Endothelial cell of umbilical vein (primary cell): ENCODE results near the gene COX8A. TPM values are rescaled to one million over a fixed set of nuclear protein-coding genes. Genes with fewer than 3 reads are reported as not detected.

ENCODE experiments used
- BruUV-seq: library from RNA; stranded (reverse); fragments of 400-500 nt; replicated peaks from 2 replicates; lab custom pipeline; 2021; lab: Mats Ljungman, UMichigan
- CTCF ChIA-PET: fragments of 300-600, 350-600 bp; sonication (Branson Sonifier 250); formaldehyde crosslinking; loops from one replicate; lab custom pipeline; 2021; ENCODE audit warnings: antibody characterized with exemption, inconsistent platforms; lab: Charles Lee
- POLR2A ChIA-PET: fragments of 300-600, 350-600 bp; sonication (Branson Sonifier 250); formaldehyde crosslinking; loops from one replicate; lab custom pipeline; 2021; ENCODE audit warnings: antibody characterized with exemption, inconsistent platforms; lab: Charles Lee
- DNase-seq: peaks from one replicate; pipeline ENCODE4 v3.0.0-alpha.2; 2011; ENCODE audit warnings: low read depth, low spot score
- FAIRE-seq: peaks from 2 replicates; lab custom pipeline; 2011; peaks lifted over from hg19 to GRCh38; lab: Jason Lieb, UNC
- H2AFZ ChIP-seq: 2 replicates; pipeline ENCODE4 v1.6.0; 2012; ENCODE audit warnings: low read depth, low read length, control low read depth, inconsistent platforms
- H3K27ac ChIP-seq: 2 replicates; pipeline ENCODE4 v1.5.1; 2011; ENCODE audit warnings: low read depth, mild to moderate bottlenecking, control low read depth, low read length, moderate library complexity; ENCODE audit not compliant: insufficient read depth
- H3K27me3 ChIP-seq, 2 experiments: 2 replicates each; pipeline versions ENCODE4 v1.6.0 to v1.6.1; 2011; ENCODE audit warnings: low read length in 2 of 2, mixed read lengths in 1 of 2; ENCODE audit not compliant: control insufficient read depth in 2 of 2, insufficient read depth in 2 of 2
- H3K36me3 ChIP-seq, 2 experiments: 2 replicates in 1 of 2; 3 replicates in 1 of 2; pipeline ENCODE4 v1.5.1; 2011; ENCODE audit warnings: low read length in 2 of 2, mild to moderate bottlenecking in 1 of 2, moderate library complexity in 1 of 2; ENCODE audit not compliant: control insufficient read depth in 2 of 2, insufficient read depth in 2 of 2; ENCODE audit errors: extremely low read depth in 1 of 2
- H3K4me1 ChIP-seq: 3 replicates; pipeline ENCODE4 v1.5.1; 2011; ENCODE audit warnings: mild to moderate bottlenecking, low read length; ENCODE audit not compliant: control insufficient read depth, insufficient read depth; ENCODE audit errors: extremely low read depth
- H3K4me2 ChIP-seq: 2 replicates; pipeline ENCODE4 v1.6.1; 2011; ENCODE audit warnings: low read length, control low read depth, mixed read lengths; ENCODE audit not compliant: insufficient read depth
- H3K4me3 ChIP-seq, 3 experiments: fragments of 200-600 bp in 1 of 3; sonication (generic), shearing (Covaris generic) in 1 of 3; replicated peaks in 1 of 3; 2 replicates each; pipeline ENCODE4 v1.5.1; 2011 to 2016; ENCODE audit warnings: control low read depth in 3 of 3, low read length in 3 of 3, mild to moderate bottlenecking in 2 of 3, inconsistent platforms in 1 of 3, low read depth in 1 of 3, moderate library complexity in 1 of 3; ENCODE audit not compliant: insufficient read depth in 1 of 3
- H3K79me2 ChIP-seq: 2 replicates; pipeline ENCODE4 v1.6.0; 2012; ENCODE audit warnings: low read length, inconsistent platforms; ENCODE audit not compliant: control insufficient read depth, insufficient read depth
- H3K9ac ChIP-seq: replicated peaks from 2 replicates; pipeline ENCODE3; 2011; ENCODE audit warnings: low read length, control low read depth; ENCODE audit not compliant: insufficient read depth; ENCODE audit errors: extremely low read depth
- H3K9me1 ChIP-seq: replicated peaks from 3 replicates; pipeline ENCODE4 v1.6.0; 2011; ENCODE audit warnings: mild to moderate bottlenecking, low read length; ENCODE audit not compliant: control insufficient read depth, insufficient read depth; ENCODE audit errors: extremely low read depth
- H3K9me3 ChIP-seq: replicated peaks from 2 replicates; pipeline ENCODE4 v1.5.1; 2012; ENCODE audit warnings: low read length, inconsistent platforms; ENCODE audit not compliant: control insufficient read depth, insufficient read depth
- H4K20me1 ChIP-seq: replicated peaks from 2 replicates; pipeline ENCODE3; 2011; ENCODE audit warnings: mild to moderate bottlenecking, low read length; ENCODE audit not compliant: control insufficient read depth, insufficient read depth; ENCODE audit errors: extremely low read depth
- EZH2 ChIP-seq: IDR thresholded peaks from 2 replicates; pipeline ENCODE4 v1.6.1; 2012; ENCODE audit warnings: borderline replicate concordance, low read depth, mild to moderate bottlenecking, moderate library complexity, low read length, inconsistent platforms; ENCODE audit not compliant: severe bottlenecking
- GATA2 ChIP-seq: IDR thresholded peaks from 2 replicates; pipeline ENCODE4 v1.7.0; 2011; ENCODE audit warnings: low read depth, mild to moderate bottlenecking, moderate library complexity, mixed read lengths, low read length; ENCODE audit not compliant: insufficient read length, insufficient read depth
- MYC ChIP-seq: IDR thresholded peaks from one replicate; pipeline ENCODE4 v1.6.1; 2011; ENCODE audit warnings: mild to moderate bottlenecking, low read depth, low read length
- POLR2A ChIP-seq: IDR thresholded peaks from 2 replicates; pipeline ENCODE4 v1.6.1; 2012; ENCODE audit warnings: low read depth, mild to moderate bottlenecking, control low read depth, low read length
- POLR2AphosphoS5 ChIP-seq: IDR thresholded peaks from 2 replicates; pipeline ENCODE4 v1.6.1; 2012; ENCODE audit warnings: low read depth, mild to moderate bottlenecking, control low read depth, low read length, moderate library complexity; ENCODE audit not compliant: insufficient read depth
- dilution Hi-C: fragments of 300-500 bp; cut with MboI; formaldehyde crosslinking; loops from one replicate; pipeline ENCODE4 v1.15.0; 2019; ENCODE audit warnings: low sequenced_read_pairs; ENCODE audit not compliant: extremely low pct_ligation_motif_present
- intact Hi-C: fragments of 100-400 bp; cut with micrococcal nuclease; formaldehyde crosslinking; loops from one replicate; pipeline ENCODE4 v1.10.0; 2022
- polyA plus RNA-seq, 4 experiments: library from polyadenylated mRNA; depleted of rRNA in 3 of 4; stranded (reverse) in 3 of 4; unstranded in 1 of 4; fragments of >200 nt; gene quantifications; 2 replicates each; pipeline versions ENCODE4 v1.2.1 to v1.2.3, GENCODE V29; 2011 to 2012; ENCODE audit warnings: missing spikeins in 1 of 4
- total RNA-seq: library from RNA; stranded (reverse); gene quantifications from 2 replicates; pipeline ENCODE4 v1.2.3, GENCODE V29; 2021
- TF ChIP-seq, protein P1 (sequence below), 2 donors: IDR thresholded peaks; 1 replicate in 1 of 2; 2 replicates in 1 of 2; pipeline ENCODE4 v1.5.1; 2011; ENCODE audit warnings: low read length in 2 of 2, mild to moderate bottlenecking in 2 of 2, moderate library complexity in 2 of 2, control low read depth in 1 of 2, inconsistent platforms in 1 of 2, low read depth in 1 of 2; ENCODE audit not compliant: insufficient read depth in 1 of 2; ENCODE audit errors: extremely low read depth in 1 of 2

The COX8A gene
- total and polyA plus RNA-seq, 2 donors (not counting 3 experiments of a cell fraction or from before 2014, with no cell fraction given) = 339 to 930 TPM

DNA sequence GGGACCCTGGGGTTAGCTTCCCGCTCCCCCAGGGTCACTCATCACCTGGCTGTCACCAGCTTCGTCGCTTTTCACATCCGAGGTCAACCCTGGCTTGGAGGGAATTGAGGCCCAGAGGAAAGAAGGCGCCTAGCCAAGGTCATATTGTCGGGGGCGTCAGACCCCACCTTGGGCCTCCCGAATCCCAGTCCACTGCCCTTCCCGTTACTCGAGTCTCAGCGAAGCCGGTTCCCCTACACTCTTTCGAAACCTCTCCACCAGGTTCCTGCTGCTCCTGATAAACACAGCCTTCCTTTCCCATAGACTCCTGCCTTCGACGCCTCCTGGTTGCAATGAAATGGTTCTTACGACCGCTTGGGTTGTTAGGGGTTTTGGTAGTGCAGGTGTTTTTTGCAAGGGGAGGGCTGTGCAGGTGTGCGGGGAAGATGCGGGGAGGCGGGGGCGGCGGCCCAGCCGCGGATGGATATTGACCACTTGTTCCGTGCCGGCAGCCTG, 35.0 kb upstream of the COX8A start:
- intact Hi-C loops (loop anchor here (2.0 kb wide), 3 partner anchors 23 to 173 kb away; partner anchors contain the start of genes MARK2 and RCOR2), dilution Hi-C loops (no loop called here)
- Histone ChIP-seq H3K27ac (no peak overlapping the region), H4K20me1 (no peaks in the 10 kb centered on the region), H3K4me2 (peak overlapping the region; percentile 74), H3K36me3 (no peaks in the 10 kb centered on the region), H3K9me3 (no peaks in the 10 kb centered on the region), H3K4me3 (peak overlapping the region; percentile 73 to 98 (median 78)), H2AFZ (peak overlapping the region; percentile 91), H3K27me3 (no peaks in the 10 kb centered on the region), H3K9me1 (no peaks in the 10 kb centered on the region), H3K79me2 (peaks cover 24% of the 10 kb centered on the region), H3K9ac (peak overlapping the region; percentile 59), H3K4me1 (peaks cover 11% of the 10 kb centered on the region)
- ChIA-PET CTCF (interaction anchor here (0.9 to 2.4 kb wide), 4 partner anchors 13 to 170 kb away, joined by 3 to 9 read pairs (median 4); partner anchors contain the start of genes RCOR2 and ZFTA), POLR2A (interaction anchor here (0.6 kb wide), 1 partner anchor 102 kb away, joined by 5 read pairs; no protein-coding TSS in a partner anchor)
- DNase-seq (peak; percentile 31), FAIRE-seq (peak; percentile 49)
- no peak for TF ChIP-seq POLR2AphosphoS5
- BruUV-seq = no TSS peak

DNA sequence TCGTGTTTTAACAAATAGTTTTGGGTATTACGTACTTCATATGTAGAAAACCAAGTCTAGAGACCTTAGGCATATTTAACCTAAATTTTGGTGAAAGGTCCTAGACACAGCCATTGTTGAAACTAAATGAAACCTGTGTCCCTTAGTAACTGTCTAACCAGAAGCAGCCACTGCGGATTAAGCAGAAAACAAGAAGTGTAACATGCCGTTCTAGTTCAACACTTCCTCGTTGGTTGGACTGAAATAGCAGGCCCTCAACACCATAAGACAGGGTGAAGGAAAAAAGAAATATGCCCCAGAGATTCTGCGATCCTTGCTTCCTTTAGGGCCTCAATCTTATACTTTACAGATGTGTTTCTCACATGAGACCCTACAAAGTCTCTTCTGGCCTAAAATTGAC, 33.6 kb upstream of the COX8A start:
- H3K27ac ChIP-seq = no peak overlapping the region
- BruUV-seq = no TSS peak
- no peaks in the 10 kb centered on the region for H3K9me1 ChIP-seq
- TF ChIP-seq EZH2 = no peak
- TF ChIP-seq POLR2AphosphoS5 = no peak
- no peak for TF ChIP-seq GATA2
- TF ChIP-seq, protein P1, sequence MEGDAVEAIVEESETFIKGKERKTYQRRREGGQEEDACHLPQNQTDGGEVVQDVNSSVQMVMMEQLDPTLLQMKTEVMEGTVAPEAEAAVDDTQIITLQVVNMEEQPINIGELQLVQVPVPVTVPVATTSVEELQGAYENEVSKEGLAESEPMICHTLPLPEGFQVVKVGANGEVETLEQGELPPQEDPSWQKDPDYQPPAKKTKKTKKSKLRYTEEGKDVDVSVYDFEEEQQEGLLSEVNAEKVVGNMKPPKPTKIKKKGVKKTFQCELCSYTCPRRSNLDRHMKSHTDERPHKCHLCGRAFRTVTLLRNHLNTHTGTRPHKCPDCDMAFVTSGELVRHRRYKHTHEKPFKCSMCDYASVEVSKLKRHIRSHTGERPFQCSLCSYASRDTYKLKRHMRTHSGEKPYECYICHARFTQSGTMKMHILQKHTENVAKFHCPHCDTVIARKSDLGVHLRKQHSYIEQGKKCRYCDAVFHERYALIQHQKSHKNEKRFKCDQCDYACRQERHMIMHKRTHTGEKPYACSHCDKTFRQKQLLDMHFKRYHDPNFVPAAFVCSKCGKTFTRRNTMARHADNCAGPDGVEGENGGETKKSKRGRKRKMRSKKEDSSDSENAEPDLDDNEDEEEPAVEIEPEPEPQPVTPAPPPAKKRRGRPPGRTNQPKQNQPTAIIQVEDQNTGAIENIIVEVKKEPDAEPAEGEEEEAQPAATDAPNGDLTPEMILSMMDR (IDR thresholded peaks at IDR 0.05; ENCODE audit: extremely low read depth in 1 of 2, insufficient read depth in 1 of 2, low read depth in 1 of 2, low read length in 2 of 2) = no peak
- TF ChIP-seq POLR2A = no peak
- TF ChIP-seq MYC = no peak
- FAIRE-seq (no peak), DNase-seq (no peak)
- peaks cover 0 to 3% of the 10 kb centered on the region in 2 experiments for H3K36me3 ChIP-seq
- H3K4me2 ChIP-seq = no peak overlapping the region
- ChIA-PET POLR2A (no interaction called here), CTCF (no interaction called here)
- no peak overlapping the region for H3K9ac ChIP-seq
- H3K4me3 ChIP-seq = no peak overlapping the region
- dilution Hi-C loops = no loop called here
- intact Hi-C loops = no loop called here
- H4K20me1 ChIP-seq = no peaks in the 10 kb centered on the region
- no peaks in the 10 kb centered on the region for H3K9me3 ChIP-seq
- no peak overlapping the region for H2AFZ ChIP-seq
- H3K27me3 ChIP-seq = no peaks in the 10 kb centered on the region
- H3K4me1 ChIP-seq = peaks cover 11% of the 10 kb centered on the region
- H3K79me2 ChIP-seq = peaks cover 26% of the 10 kb centered on the region
